Heart left ventricle (tissue), 13 donors: ENCODE data around the gene RBMS1.

Experiments
- POLR2A ChIP-seq, 2 donors: fragments of 450-650 bp; IDR thresholded peaks; one replicate each; pipeline ENCODE4 v1.6.1; 2017; ENCODE audit warnings: antibody characterized with exemption in 2 of 2, mild to moderate bottlenecking in 2 of 2, moderate library complexity in 2 of 2
- TF ChIP-seq, protein P1 (sequence below), 12 donors: fragments of 200-600 bp; sonication (generic) in 4 of 12; IDR thresholded peaks; one replicate each; pipeline versions ENCODE4 v1.5.0 to v1.8.0; 2018 to 2022; ENCODE audit warnings: antibody characterized with exemption in 12 of 12, mild to moderate bottlenecking in 5 of 12
- donor health status: ischemic (EF 13 %, LVEDD 7.1; RV severe dilation, severe dysfunction).
- donor health status: DM: no; HTN: yes; CAD: no.
- donor health status: DM: no; HTN: no; CAD: no.
- donor health status: ischemic (EF 25% LVEDD 6.9; RV normal size, moderate dysfunction).
- donor health status: ischemic (EF 25% LVEDD 5.7; RV mildly dilated, moderate dysfunction).
- donor health status: ischemic (EF 35%, LVEDD 5.7; RV mildly dilated, moderate dysfunction).
- donor health status: nonischemic (EF 11% LVEDD 7.7; RV severe dilation, severe dysfunction).
- donor health status: DM: yes; HTN: yes; CAD: no.
- donor health status: PGD.
- donor health status: ischemic (EF 29% LVEDD 5.4; RV normal size, mild dysfunction).
- donor health status: nonischemic (EF 23%, LVEDD 6.1; RV moderate dilation, normal function).

DNA sequence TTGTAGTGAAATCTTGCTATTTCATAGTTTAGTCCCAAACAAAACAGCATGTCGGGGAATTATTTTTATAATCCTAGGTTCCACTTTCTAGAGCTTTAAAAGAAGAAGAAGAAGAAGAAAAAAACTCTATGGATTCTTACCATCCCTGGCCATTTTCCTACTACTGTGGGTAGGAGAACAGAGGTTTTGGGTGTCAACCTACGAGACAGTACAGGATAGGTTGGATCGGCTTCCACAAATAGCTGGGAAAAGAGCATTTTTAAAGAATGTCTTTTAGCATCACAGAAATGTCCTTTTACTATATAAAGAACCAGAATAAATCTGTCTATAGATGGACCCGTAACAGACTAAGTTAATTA, 65.2 kb downstream of the RBMS1 start:
- TF ChIP-seq, protein P1, sequence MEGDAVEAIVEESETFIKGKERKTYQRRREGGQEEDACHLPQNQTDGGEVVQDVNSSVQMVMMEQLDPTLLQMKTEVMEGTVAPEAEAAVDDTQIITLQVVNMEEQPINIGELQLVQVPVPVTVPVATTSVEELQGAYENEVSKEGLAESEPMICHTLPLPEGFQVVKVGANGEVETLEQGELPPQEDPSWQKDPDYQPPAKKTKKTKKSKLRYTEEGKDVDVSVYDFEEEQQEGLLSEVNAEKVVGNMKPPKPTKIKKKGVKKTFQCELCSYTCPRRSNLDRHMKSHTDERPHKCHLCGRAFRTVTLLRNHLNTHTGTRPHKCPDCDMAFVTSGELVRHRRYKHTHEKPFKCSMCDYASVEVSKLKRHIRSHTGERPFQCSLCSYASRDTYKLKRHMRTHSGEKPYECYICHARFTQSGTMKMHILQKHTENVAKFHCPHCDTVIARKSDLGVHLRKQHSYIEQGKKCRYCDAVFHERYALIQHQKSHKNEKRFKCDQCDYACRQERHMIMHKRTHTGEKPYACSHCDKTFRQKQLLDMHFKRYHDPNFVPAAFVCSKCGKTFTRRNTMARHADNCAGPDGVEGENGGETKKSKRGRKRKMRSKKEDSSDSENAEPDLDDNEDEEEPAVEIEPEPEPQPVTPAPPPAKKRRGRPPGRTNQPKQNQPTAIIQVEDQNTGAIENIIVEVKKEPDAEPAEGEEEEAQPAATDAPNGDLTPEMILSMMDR (IDR thresholded peaks at IDR 0.05) = no peak
- TF ChIP-seq POLR2A (IDR thresholded peaks at IDR 0.05) = no peak
